Natural killer cell treated with Interleukin-12 subunit alpha and Interleukin-12 subunit beta and Interleukin-15 and Interleukin-18, amount 100 ng/mL, for 72 hours (primary cell): ENCODE data around the gene RIPPLY1. TPM values are rescaled to one million over a fixed set of nuclear protein-coding genes. Genes with fewer than 3 reads are reported as not detected.

Experiments used
- ATAC-seq, 2 donors: fragments of 150-1000 bp; cut with Tn5 transposase in 1 of 2; sonication (Bioruptor Pico), chemical (Tn5 transposase) in 1 of 2; 2 replicates each; pipeline ENCODE4 v1.10.0; 2021
- DNase-seq: peaks from one replicate; pipeline ENCODE4 v3.0.0; 2022; ENCODE audit warnings: low spot score
- H3K27ac Mint-ChIP-seq, 2 donors: 1 replicate in 1 of 2; 2 replicates in 1 of 2; pipeline ENCODE4 v1.8.0; 2022; ENCODE audit warnings: mixed read lengths in 2 of 2, mild to moderate bottlenecking in 1 of 2, moderate library complexity in 1 of 2
- H3K27me3 Mint-ChIP-seq, 2 donors: 1 replicate in 1 of 2; 2 replicates in 1 of 2; pipeline ENCODE4 v1.8.0; 2022; ENCODE audit warnings: mixed read lengths in 2 of 2
- H3K36me3 Mint-ChIP-seq: one replicate; pipeline ENCODE4 v1.8.0; 2022; ENCODE audit warnings: mixed read lengths
- H3K4me1 Mint-ChIP-seq, 2 donors: 1 replicate in 1 of 2; 2 replicates in 1 of 2; pipeline ENCODE4 v1.8.0; 2022; ENCODE audit warnings: low read depth in 2 of 2, mixed read lengths in 2 of 2, mild to moderate bottlenecking in 1 of 2
- H3K4me3 Mint-ChIP-seq: one replicate; pipeline ENCODE4 v1.8.0; 2022; ENCODE audit warnings: mixed read lengths
- H3K9me3 Mint-ChIP-seq: 2 replicates; pipeline ENCODE4 v1.8.0; 2022; ENCODE audit warnings: mixed read lengths
- total RNA-seq, 2 donors: library from RNA; stranded (reverse); gene quantifications; one replicate each; pipeline ENCODE4 v1.2.3, GENCODE V29; 2022

The RIPPLY1 gene
- not detected for total RNA-seq

GRCh38 chrX:106903291-106903824 is at the start of gene RIPPLY1:
Gene RIPPLY1 (minus strand): TSS chrX:106903341. CDS start chrX:106903287, 54 bp downstream.
- H3K4me1 Mint-ChIP-seq = no peaks in the 10 kb centered on the region
- H3K27me3 Mint-ChIP-seq = peaks cover 0 to 6% of the 10 kb centered on the region in 2 donors
- no peak within 1 kb of the TSS for H3K27ac Mint-ChIP-seq
- no peaks in the 10 kb centered on the region for H3K9me3 Mint-ChIP-seq
- H3K4me3 Mint-ChIP-seq = no peak within 1 kb of the TSS
- no peak for ATAC-seq
- H3K36me3 Mint-ChIP-seq = no peaks in the 10 kb centered on the region
- no peak for DNase-seq

GRCh38 chrX:106952538-106952937 is 49.4 kb upstream of the RIPPLY1 start:
- Mint-ChIP-seq H3K4me1 (no peaks in the 10 kb centered on the region), H3K4me3 (no peak overlapping the region), H3K9me3 (no peaks in the 10 kb centered on the region), H3K27me3 (peaks cover 0 to 3% of the 10 kb centered on the region in 2 donors), H3K36me3 (no peaks in the 10 kb centered on the region), H3K27ac (no peak overlapping the region)
- no peak for ATAC-seq
- no peak for DNase-seq

- H3K4me1 Mint-ChIP-seq = no peaks in the 10 kb centered on the region
- H3K36me3 Mint-ChIP-seq = no peaks in the 10 kb centered on the region
- H3K27ac Mint-ChIP-seq = no peak overlapping the region
- H3K27me3 Mint-ChIP-seq = peaks cover 0 to 6% of the 10 kb centered on the region in 2 donors
- DNase-seq (no peak), ATAC-seq (no peak)
- H3K9me3 Mint-ChIP-seq = no peaks in the 10 kb centered on the region
- H3K4me3 Mint-ChIP-seq = no peak overlapping the region
These were observed 48.9 kb upstream of the RIPPLY1 start for GRCh38 chrX:106952089-106952488.

GRCh38 chrX:106951230-106951629 is 48.1 kb upstream of the RIPPLY1 start:
- ATAC-seq = no peak
- no peak overlapping the region for H3K27ac Mint-ChIP-seq
- H3K4me1 Mint-ChIP-seq = no peaks in the 10 kb centered on the region
- no peaks in the 10 kb centered on the region for H3K36me3 Mint-ChIP-seq
- no peaks in the 10 kb centered on the region for H3K9me3 Mint-ChIP-seq
- no peak for DNase-seq
- peaks cover 0 to 6% of the 10 kb centered on the region in 2 donors for H3K27me3 Mint-ChIP-seq
- H3K4me3 Mint-ChIP-seq = no peak overlapping the region

GRCh38 chrX:106950381-106950780 is 47.2 kb upstream of the RIPPLY1 start:
- ATAC-seq = no peak
- Mint-ChIP-seq H3K36me3 (no peaks in the 10 kb centered on the region), H3K27me3 (peaks cover 0 to 6% of the 10 kb centered on the region in 2 donors), H3K27ac (no peak overlapping the region), H3K4me3 (no peak overlapping the region), H3K9me3 (no peaks in the 10 kb centered on the region), H3K4me1 (no peaks in the 10 kb centered on the region)
- no peak for DNase-seq

- DNase-seq = no peak
- Mint-ChIP-seq H3K4me3 (no peak overlapping the region), H3K27ac (no peak overlapping the region), H3K36me3 (no peaks in the 10 kb centered on the region), H3K4me1 (no peaks in the 10 kb centered on the region), H3K9me3 (no peaks in the 10 kb centered on the region), H3K27me3 (peaks cover 0 to 11% of the 10 kb centered on the region in 2 donors)
- no peak for ATAC-seq
These were observed 46.2 kb upstream of the RIPPLY1 start for GRCh38 chrX:106949366-106949765.

- no peaks in the 10 kb centered on the region for H3K4me1 Mint-ChIP-seq
- ATAC-seq (no peak), DNase-seq (no peak)
- no peak overlapping the region for H3K4me3 Mint-ChIP-seq
- H3K27me3 Mint-ChIP-seq = peaks cover 0 to 11% of the 10 kb centered on the region in 2 donors
- no peaks in the 10 kb centered on the region for H3K9me3 Mint-ChIP-seq
- H3K36me3 Mint-ChIP-seq = no peaks in the 10 kb centered on the region
- no peak overlapping the region for H3K27ac Mint-ChIP-seq
These were observed 45.5 kb upstream of the RIPPLY1 start for GRCh38 chrX:106948641-106949040.

GRCh38 chrX:106946464-106946863 is 43.3 kb upstream of the RIPPLY1 start:
- ATAC-seq (no peak), DNase-seq (no peak)
- Mint-ChIP-seq H3K4me3 (no peak overlapping the region), H3K27me3 (peaks cover 0 to 11% of the 10 kb centered on the region in 2 donors), H3K36me3 (peaks cover 6% of the 10 kb centered on the region), H3K4me1 (no peaks in the 10 kb centered on the region), H3K9me3 (no peaks in the 10 kb centered on the region), H3K27ac (no peak overlapping the region)

- Mint-ChIP-seq H3K4me1 (no peaks in the 10 kb centered on the region), H3K36me3 (peaks cover 13% of the 10 kb centered on the region), H3K4me3 (no peak overlapping the region), H3K27ac (no peak overlapping the region), H3K27me3 (peaks cover 0 to 5% of the 10 kb centered on the region in 2 donors), H3K9me3 (no peaks in the 10 kb centered on the region)
- no peak for DNase-seq
- no peak for ATAC-seq
These were observed 36.9 kb upstream of the RIPPLY1 start for GRCh38 chrX:106940068-106940467.

- ATAC-seq (no peak), DNase-seq (no peak)
- H3K4me1 Mint-ChIP-seq = no peaks in the 10 kb centered on the region
- peaks cover 13% of the 10 kb centered on the region for H3K36me3 Mint-ChIP-seq
- peaks cover 0 to 2% of the 10 kb centered on the region in 2 donors for H3K27me3 Mint-ChIP-seq
- no peak overlapping the region for H3K4me3 Mint-ChIP-seq
- H3K27ac Mint-ChIP-seq = no peak overlapping the region
- no peaks in the 10 kb centered on the region for H3K9me3 Mint-ChIP-seq
These were observed 36.4 kb upstream of the RIPPLY1 start for GRCh38 chrX:106939566-106939965.

- no peaks in the 10 kb centered on the region for H3K27me3 Mint-ChIP-seq
- ATAC-seq (no peak), DNase-seq (no peak)
- H3K9me3 Mint-ChIP-seq = no peaks in the 10 kb centered on the region
- no peak overlapping the region for H3K4me3 Mint-ChIP-seq
- peaks cover 4% of the 10 kb centered on the region for H3K36me3 Mint-ChIP-seq
- no peaks in the 10 kb centered on the region for H3K4me1 Mint-ChIP-seq
- no peak overlapping the region for H3K27ac Mint-ChIP-seq
These were observed 33.1 kb upstream of the RIPPLY1 start for GRCh38 chrX:106936246-106936645.

- no peak overlapping the region for H3K27ac Mint-ChIP-seq
- H3K4me1 Mint-ChIP-seq = no peaks in the 10 kb centered on the region
These were observed 32.0 kb upstream of the RIPPLY1 start for GRCh38 chrX:106935175-106935574.

GRCh38 chrX:106933538-106933961 is 30.4 kb upstream of the RIPPLY1 start:
- ATAC-seq (no peak), DNase-seq (no peak)
- no peaks in the 10 kb centered on the region for H3K27me3 Mint-ChIP-seq
- no peak overlapping the region for H3K27ac Mint-ChIP-seq
- no peaks in the 10 kb centered on the region for H3K9me3 Mint-ChIP-seq
- no peaks in the 10 kb centered on the region for H3K36me3 Mint-ChIP-seq
- no peaks in the 10 kb centered on the region for H3K4me1 Mint-ChIP-seq
- no peak overlapping the region for H3K4me3 Mint-ChIP-seq

More at GRCh38 chrX:106935175-106935574, 32.0 kb upstream of the RIPPLY1 start:
- Mint-ChIP-seq H3K4me3 (no peak overlapping the region), H3K36me3 (no peaks in the 10 kb centered on the region), H3K9me3 (no peaks in the 10 kb centered on the region), H3K27me3 (no peaks in the 10 kb centered on the region)
- DNase-seq (no peak), ATAC-seq (no peak)

GRCh38 chrX:106932960-106933537 is 29.9 kb upstream of the RIPPLY1 start:
- Mint-ChIP-seq H3K27ac (no peak overlapping the region), H3K36me3 (no peaks in the 10 kb centered on the region), H3K27me3 (no peaks in the 10 kb centered on the region), H3K4me1 (no peaks in the 10 kb centered on the region), H3K4me3 (no peak overlapping the region), H3K9me3 (no peaks in the 10 kb centered on the region)
- DNase-seq (no peak), ATAC-seq (no peak)

- DNase-seq (no peak), ATAC-seq (no peak)
- H3K9me3 Mint-ChIP-seq = no peaks in the 10 kb centered on the region
- H3K36me3 Mint-ChIP-seq = no peaks in the 10 kb centered on the region
- H3K4me1 Mint-ChIP-seq = no peaks in the 10 kb centered on the region
- H3K27ac Mint-ChIP-seq = no peak overlapping the region
- H3K4me3 Mint-ChIP-seq = no peak overlapping the region
- no peaks in the 10 kb centered on the region for H3K27me3 Mint-ChIP-seq
These were observed 29.4 kb upstream of the RIPPLY1 start for GRCh38 chrX:106932492-106932923.
